T47D (cell line): ENCODE results near the gene BTBD2.
"Not testable (repeated sequence)": the region's sequence is repeated elsewhere in the genome, so short reads cannot be mapped to it uniquely, and the experiment has no call there.

ENCODE experiments used
- DNase-seq, 2 experiments: peaks; one replicate each; pipeline versions ENCODE4 v3.0.0 to v3.0.0-alpha.2; 2011 to 2012; ENCODE audit warnings: low read depth in 1 of 2, low spot score in 1 of 2
- JUND ChIP-seq: IDR thresholded peaks from 2 replicates; pipeline ENCODE4 v1.6.1; 2012; ENCODE audit warnings: low read depth
- in situ Hi-C: cut with HindIII; loops from 2 replicates; pipeline ENCODE4 v1.10.0; 2016; ENCODE audit warnings: low sequenced_read_pairs, low pct_unique_long_range_greater_than_20kb

The BTBD2 gene

DNA sequence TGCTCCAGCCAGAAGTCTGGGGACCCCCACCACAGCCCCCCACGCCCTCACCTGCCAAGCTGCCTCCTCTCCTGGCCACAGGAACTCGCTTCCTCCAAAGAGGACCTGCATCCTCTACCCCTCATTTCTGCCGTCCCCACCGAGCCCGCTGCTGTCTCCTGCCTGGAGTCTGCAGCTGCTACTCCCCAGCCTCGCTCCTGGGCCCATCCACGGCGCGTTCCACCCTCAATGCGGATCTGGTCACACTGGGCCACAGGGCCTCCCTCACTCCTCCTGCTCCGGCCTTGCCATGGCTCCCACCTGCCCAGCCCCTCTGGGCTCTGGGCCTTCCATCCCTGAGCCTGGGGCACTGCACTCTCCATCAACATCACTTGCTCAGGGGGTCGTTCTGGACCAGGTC is 4.3 kb downstream of the BTBD2 start:
- in situ Hi-C loops: no loop called here
- DNase-seq: no peak
- no peak for TF ChIP-seq JUND

DNA sequence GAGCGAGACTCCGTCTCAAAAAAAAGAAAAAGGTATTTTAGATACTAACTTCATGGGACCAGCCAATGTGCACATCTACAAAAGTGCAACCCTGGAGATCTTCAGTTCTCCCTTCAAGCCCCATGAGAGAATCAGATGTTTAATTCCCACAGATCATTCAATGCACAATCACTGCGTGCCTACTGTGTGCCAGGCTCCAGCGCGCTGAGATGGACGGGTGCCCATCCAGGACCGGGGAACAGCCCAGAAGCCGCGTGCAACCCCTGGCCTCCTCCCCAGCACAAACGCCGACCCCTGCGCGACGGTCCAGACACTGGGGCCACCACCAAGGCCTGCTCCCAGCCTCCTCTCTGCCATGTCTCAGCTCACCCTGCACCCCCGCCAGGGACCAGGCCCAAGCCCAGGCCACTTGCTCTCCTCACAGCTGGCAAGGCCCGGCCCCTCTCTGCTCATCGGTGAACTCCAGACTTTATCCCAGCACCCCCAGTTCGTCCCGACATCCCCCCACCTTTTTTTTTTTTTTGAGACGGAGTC is 5.3 kb downstream of the BTBD2 start:
- no peak for DNase-seq
- in situ Hi-C loops: no loop called here
- no peak for TF ChIP-seq JUND

DNA sequence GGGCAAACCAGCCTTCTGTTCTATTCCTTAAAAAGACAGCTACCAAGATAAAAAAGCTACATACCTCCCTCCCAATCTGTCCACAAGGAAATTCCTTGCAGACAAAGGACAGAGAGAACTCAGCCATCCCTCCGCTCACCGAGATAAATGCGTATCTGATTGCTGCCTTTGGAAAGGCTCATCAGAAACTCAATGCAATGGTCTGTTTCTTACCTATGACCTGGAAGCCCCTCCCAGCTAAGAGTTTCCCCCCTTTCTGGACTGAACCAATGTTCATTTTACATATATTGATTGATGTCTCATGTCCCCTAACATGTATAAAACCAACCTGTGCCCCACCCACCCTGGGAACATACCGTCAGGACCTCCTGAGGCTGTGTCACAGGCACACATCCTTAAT is 11.6 kb downstream of the BTBD2 start:
- TF ChIP-seq JUND: no peak
- no peak for DNase-seq
- in situ Hi-C loops: no loop called here

GRCh38 chr19:1999856-2000515 is 15.5 kb downstream of the BTBD2 start:
- TF ChIP-seq JUND: no peak
- in situ Hi-C loops: no loop called here
- DNase-seq: no peak

DNA sequence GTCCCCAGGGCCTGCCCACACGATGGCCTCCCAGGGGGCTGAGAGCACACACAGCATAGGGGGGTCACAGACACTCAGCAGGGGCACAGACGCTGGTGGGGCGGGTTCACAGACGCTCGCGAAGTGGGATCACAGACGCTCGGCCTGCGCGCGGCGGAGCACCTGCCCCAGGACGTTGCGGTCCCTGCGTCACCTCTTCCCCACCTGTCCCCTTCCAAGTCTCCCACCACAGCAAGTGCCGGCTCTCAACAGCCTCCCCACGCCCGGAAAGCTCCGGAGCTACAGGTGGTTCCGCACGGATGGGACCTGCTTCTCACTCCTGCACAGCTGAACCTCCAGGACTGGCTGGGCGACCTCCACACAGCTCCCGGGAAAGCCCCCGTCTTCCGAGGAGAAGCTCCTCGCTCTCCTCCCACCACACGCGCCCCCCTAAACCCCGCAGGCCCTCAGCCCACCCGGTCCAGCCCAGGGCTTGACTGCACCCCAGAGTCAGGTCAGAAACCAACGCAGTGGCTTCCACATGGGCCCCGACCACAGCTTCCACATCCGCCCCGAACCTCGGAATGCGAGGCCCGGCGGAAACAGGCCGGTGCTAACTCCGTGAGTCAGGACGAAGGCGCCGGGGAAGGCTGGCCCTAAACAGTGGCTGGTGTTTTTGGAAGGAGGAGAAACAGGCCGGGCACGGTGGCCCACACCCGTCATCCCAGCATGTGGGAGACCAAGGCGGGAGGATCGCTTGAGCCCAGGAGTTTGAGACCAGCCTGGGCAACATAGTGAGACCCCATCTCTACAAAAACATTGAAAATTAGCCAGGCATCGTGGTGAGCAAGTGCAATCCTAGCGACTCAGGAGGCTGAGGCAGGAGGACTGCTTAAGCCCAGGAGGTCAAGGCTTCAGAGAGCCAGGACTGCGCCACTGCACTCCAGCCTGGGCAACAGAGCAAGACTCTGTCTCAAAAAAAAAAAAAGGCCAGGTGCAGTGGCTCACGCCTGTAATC is 16.5 kb downstream of the BTBD2 start:
- DNase-seq: no peak
- in situ Hi-C loops: no loop called here
- no peak for TF ChIP-seq JUND

GRCh38 chr19:1997353-1998233 is 17.9 kb downstream of the BTBD2 start:
- TF ChIP-seq JUND: no peak
- no peak for DNase-seq
- in situ Hi-C loops: no loop called here

GRCh38 chr19:1992759-1993260 is 22.7 kb downstream of the BTBD2 start:
- in situ Hi-C loops: no loop called here
- DNase-seq: peak; percentile 63 to 76
- no peak for TF ChIP-seq JUND

DNA sequence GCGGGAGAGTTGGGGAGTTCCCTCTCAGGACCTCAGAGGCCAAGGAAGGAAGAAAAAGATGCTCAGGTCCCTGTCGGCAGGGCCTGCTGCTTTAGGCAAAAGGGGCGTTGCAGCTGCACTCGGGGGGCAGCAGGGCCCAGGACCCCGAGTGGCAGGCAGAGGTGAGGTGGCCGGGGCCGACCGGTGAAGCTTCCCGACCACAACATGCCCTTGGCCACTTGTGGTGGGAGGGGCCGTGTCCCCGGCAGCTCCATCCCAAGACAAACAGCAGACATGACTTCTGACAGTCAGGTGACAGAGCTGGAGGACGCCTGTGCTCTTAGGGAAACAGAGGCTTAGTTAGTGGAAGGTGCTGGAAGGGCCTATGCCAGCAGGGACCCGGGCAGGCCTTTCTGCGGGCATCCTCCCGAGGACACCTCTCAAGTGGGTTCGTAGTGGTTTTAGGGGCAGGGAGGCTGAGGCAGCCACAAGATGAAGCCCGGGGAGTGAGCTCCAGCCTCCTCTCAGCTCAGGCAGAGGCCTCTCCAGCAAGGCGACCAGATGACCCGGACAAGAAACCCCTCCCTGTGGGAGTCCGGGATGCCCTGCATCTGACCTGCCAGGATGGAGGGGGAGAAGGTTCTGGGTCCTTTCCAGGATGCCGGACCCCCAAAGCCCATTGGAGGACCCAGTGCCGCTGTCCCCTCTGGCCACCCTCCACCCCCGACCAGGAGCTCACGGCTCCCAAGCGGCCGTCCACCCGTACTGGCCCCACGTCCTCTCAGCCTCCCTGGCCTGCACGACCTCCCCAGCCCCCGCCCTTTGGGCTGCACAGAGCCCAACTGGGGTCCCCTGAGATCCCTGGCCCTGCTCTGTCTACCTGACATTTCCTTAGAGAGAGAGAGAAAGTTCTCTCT is 24.2 kb downstream of the BTBD2 start:
- no peak for DNase-seq
- in situ Hi-C loops: no loop called here
- no peak for TF ChIP-seq JUND

GRCh38 chr19:1990230-1991017 is 25.1 kb downstream of the BTBD2 start:
- DNase-seq: no peak
- in situ Hi-C loops: no loop called here
- TF ChIP-seq JUND: no peak

GRCh38 chr19:1989513-1990229 is 25.8 kb downstream of the BTBD2 start:
- in situ Hi-C loops: no loop called here
- TF ChIP-seq JUND: no peak
- no peak for DNase-seq

GRCh38 chr19:1988464-1988863 is 27.1 kb downstream of the BTBD2 start:
- DNase-seq, in situ Hi-C loops: not testable (repeated sequence)
